ENCODE measurements around the gene PPM1M.

PPM1M gene

GRCh38 chr3:52245322-52246263 is at the start of gene PPM1M:
TSS of gene PPM1M (plus strand) at chr3:52245759. CDS start at chr3:52245825, 66 bp downstream.
- H3K4me1 ChIP-seq (ENCODE audit: control insufficient read depth in 1 of 2, insufficient read depth in 2 of 2, low read length in 2 of 2): peaks cover 9 to 13% of the 10 kb centered on the region in 2 donors
- peak within 1 kb of the TSS; percentile 78 for H3K27ac ChIP-seq (ENCODE audit: low read length)
- no peaks in the 10 kb centered on the region for H3K9me3 ChIP-seq (ENCODE audit: control insufficient read depth in 1 of 2, low read length in 2 of 2)
- H3K4me3 ChIP-seq (ENCODE audit: low read depth in 1 of 2, low read length in 2 of 2): peak within 1 kb of the TSS; percentile 62 to 66
- peaks cover 17 to 18% of the 10 kb centered on the region in 2 donors for H3K36me3 ChIP-seq (ENCODE audit: control insufficient read depth in 1 of 2, insufficient read depth in 2 of 2, low read length in 2 of 2)
- H3K27me3 ChIP-seq (ENCODE audit: low read depth, low read length): no peaks in the 10 kb centered on the region

DNA sequence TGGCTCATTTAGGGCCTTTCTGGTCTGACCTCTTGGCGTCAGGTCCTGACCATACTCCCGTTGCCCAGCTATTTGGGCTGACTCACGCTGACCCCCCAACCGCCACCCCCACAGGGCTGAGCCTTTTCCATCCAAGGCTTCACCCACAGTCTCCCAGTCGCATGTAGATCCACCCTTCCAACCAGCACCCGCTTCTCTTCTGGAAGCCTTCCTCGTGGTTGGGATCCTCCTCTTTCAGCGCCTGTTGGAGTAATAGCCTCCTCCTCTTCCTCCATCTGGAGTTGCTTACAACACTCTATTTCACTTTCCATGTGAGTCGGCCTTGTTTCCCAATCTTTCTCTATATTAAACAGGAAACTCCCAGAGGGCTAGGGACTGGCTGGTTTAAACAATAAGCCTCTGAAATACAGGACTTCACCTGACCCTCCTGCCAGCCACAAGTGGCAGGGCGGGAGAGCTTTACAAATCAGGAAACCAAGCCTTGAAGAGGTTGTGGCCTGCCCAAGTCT is 49.7 kb upstream of the PPM1M start:
- Histone ChIP-seq H3K36me3 (ENCODE audit: control insufficient read depth in 1 of 2, insufficient read depth in 2 of 2, low read length in 2 of 2) (no peaks in the 10 kb centered on the region), H3K4me3 (ENCODE audit: low read depth in 1 of 2, low read length in 2 of 2) (no peak overlapping the region), H3K27ac (ENCODE audit: low read length) (peak overlapping the region; percentile 79), H3K9me3 (ENCODE audit: control insufficient read depth in 1 of 2, low read length in 2 of 2) (no peaks in the 10 kb centered on the region), H3K27me3 (ENCODE audit: low read depth, low read length) (no peaks in the 10 kb centered on the region), H3K4me1 (ENCODE audit: control insufficient read depth in 1 of 2, insufficient read depth in 2 of 2, low read length in 2 of 2) (peaks cover 25 to 44% of the 10 kb centered on the region in 2 donors)

DNA sequence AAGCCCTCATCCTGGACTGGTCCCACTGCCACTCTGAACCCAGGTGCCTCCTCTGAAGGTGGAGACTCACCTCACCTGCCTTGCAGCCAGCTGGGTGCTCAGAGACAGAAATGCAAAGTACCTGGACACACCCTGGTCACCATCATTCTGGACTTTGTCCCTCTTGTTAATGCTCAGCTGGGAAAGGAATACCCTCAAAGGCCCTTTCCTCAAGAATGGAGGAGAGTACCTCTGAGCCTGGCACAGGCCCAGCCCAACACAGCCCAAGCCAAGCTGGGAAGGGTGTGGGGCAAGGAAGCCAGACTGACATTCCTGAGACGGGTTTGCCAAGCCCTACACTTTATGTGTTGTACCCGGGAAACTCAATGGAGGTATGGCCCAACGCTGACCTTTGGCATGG is 48.6 kb upstream of the PPM1M start:
- Histone ChIP-seq H3K4me3 (ENCODE audit: low read depth in 1 of 2, low read length in 2 of 2) (no peak overlapping the region), H3K9me3 (ENCODE audit: control insufficient read depth in 1 of 2, low read length in 2 of 2) (no peaks in the 10 kb centered on the region), H3K27ac (ENCODE audit: low read length) (peak overlapping the region; percentile 79), H3K27me3 (ENCODE audit: low read depth, low read length) (no peaks in the 10 kb centered on the region), H3K4me1 (ENCODE audit: control insufficient read depth in 1 of 2, insufficient read depth in 2 of 2, low read length in 2 of 2) (peaks cover 25 to 44% of the 10 kb centered on the region in 2 donors), H3K36me3 (ENCODE audit: control insufficient read depth in 1 of 2, insufficient read depth in 2 of 2, low read length in 2 of 2) (no peaks in the 10 kb centered on the region)

GRCh38 chr3:52197499-52197841 is 48.1 kb upstream of the PPM1M start:
- Histone ChIP-seq H3K27me3 (ENCODE audit: low read depth, low read length) (no peaks in the 10 kb centered on the region), H3K4me3 (ENCODE audit: low read depth in 1 of 2, low read length in 2 of 2) (peak overlapping the region; percentile 86 to 92), H3K9me3 (ENCODE audit: control insufficient read depth in 1 of 2, low read length in 2 of 2) (no peaks in the 10 kb centered on the region), H3K36me3 (ENCODE audit: control insufficient read depth in 1 of 2, insufficient read depth in 2 of 2, low read length in 2 of 2) (peaks cover 3% of the 10 kb centered on the region in 2 donors), H3K27ac (ENCODE audit: low read length) (peak overlapping the region; percentile 79), H3K4me1 (ENCODE audit: control insufficient read depth in 1 of 2, insufficient read depth in 2 of 2, low read length in 2 of 2) (peaks cover 25 to 44% of the 10 kb centered on the region in 2 donors)

GRCh38 chr3:52197842-52198625 is 47.5 kb upstream of the PPM1M start, which contains the start of gene ALAS1:
TSS of gene ALAS1 (plus strand) at chr3:52198160. CDS start at chr3:52199242, 1,082 bp downstream.
- peaks cover 25 to 44% of the 10 kb centered on the region in 2 donors for H3K4me1 ChIP-seq (ENCODE audit: control insufficient read depth in 1 of 2, insufficient read depth in 2 of 2, low read length in 2 of 2)

DNA sequence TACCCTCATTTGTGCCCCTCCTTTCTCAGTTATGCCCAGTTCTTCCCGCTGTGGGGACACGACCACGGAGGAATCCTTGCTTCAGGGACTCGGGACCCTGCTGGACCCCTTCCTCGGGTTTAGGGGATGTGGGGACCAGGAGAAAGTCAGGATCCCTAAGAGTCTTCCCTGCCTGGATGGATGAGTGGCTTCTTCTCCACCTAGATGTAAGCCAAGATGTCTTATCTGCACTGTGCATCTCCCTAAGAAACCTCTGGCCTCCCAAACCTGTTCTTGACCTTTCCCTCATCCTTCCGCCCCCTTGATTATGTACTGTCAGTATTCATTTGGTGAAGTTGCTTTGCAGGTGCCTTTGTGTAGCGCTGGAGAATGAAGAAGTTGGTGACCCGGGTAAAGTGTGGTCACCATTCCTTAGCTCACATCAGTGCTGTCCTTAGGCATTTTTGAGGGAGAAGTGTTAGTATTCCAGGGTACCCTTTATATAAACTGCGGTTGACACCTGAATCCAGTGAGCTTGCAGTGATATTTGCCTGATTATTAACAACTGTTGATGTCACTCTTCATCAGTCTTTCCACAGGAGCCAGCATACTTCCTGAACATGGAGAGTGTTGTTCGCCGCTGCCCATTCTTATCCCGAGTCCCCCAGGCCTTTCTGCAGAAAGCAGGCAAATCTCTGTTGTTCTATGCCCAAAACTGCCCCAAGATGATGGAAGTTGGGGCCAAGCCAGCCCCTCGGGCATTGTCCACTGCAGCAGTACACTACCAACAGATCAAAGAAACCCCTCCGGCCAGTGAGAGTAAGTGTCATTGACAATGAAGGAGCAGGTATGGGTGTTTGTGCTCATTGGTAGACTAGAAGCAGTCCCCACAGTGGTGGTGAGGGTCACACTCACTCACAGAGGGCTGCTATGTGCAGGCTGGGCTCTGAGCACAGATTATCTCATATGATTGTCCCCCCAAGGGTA is 46.6 kb upstream of the PPM1M start:
- Histone ChIP-seq H3K36me3 (ENCODE audit: control insufficient read depth in 1 of 2, insufficient read depth in 2 of 2, low read length in 2 of 2) (peaks cover 16 to 17% of the 10 kb centered on the region in 2 donors), H3K27me3 (ENCODE audit: low read depth, low read length) (no peaks in the 10 kb centered on the region), H3K27ac (ENCODE audit: low read length) (peak overlapping the region; percentile 72), H3K9me3 (ENCODE audit: control insufficient read depth in 1 of 2, low read length in 2 of 2) (no peaks in the 10 kb centered on the region), H3K4me1 (ENCODE audit: control insufficient read depth in 1 of 2, insufficient read depth in 2 of 2, low read length in 2 of 2) (peaks cover 25 to 40% of the 10 kb centered on the region in 2 donors), H3K4me3 (ENCODE audit: low read depth in 1 of 2, low read length in 2 of 2) (peak overlapping the region; percentile 86 to 92)

More at GRCh38 chr3:52197842-52198625, 47.5 kb upstream of the PPM1M start, which contains the start of gene ALAS1:
- H3K27me3 ChIP-seq (ENCODE audit: low read depth, low read length): no peaks in the 10 kb centered on the region
- H3K4me3 ChIP-seq (ENCODE audit: low read depth in 1 of 2, low read length in 2 of 2): peak within 1 kb of the TSS; percentile 86 to 92
- H3K9me3 ChIP-seq (ENCODE audit: control insufficient read depth in 1 of 2, low read length in 2 of 2): no peaks in the 10 kb centered on the region
- H3K36me3 ChIP-seq (ENCODE audit: control insufficient read depth in 1 of 2, insufficient read depth in 2 of 2, low read length in 2 of 2): peaks cover 8 to 9% of the 10 kb centered on the region in 2 donors
- peak within 1 kb of the TSS; percentile 79 for H3K27ac ChIP-seq (ENCODE audit: low read length)

DNA sequence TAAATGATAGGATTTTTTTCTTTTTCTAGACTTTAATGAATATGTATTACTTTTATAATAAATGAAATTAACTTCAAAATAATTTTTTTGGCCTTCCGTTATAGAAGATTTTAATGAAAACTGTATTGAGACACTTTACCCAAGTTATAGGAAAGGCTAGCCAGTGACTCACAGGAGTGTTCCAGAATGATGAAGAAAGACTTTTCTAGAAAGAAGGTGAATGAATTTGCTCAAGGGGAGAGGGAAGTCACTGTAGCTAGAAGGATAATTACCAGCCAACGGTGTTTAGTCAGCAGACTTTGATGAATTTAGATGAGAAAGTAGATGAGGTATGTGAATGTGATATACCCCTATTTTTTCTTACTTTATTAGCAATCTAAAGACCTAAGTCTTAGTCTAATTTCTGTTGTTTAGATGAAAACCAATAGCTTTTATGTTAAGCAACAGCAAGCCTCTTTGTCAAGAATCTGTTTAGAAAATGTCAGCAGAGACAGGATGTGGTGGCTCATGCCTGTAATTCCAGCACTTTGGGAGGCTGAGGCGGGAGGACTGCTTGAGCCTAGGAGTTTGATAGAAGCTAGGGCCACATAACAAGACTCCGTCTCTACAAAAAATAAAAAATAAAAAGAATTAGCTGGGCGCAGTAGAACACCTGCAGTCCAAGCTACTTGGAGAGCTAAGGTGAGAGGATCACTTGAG is 44.4 kb upstream of the PPM1M start:
- Histone ChIP-seq H3K9me3 (ENCODE audit: control insufficient read depth in 1 of 2, low read length in 2 of 2) (no peaks in the 10 kb centered on the region), H3K27ac (ENCODE audit: low read length) (no peak overlapping the region), H3K36me3 (ENCODE audit: control insufficient read depth in 1 of 2, insufficient read depth in 2 of 2, low read length in 2 of 2) (peaks cover 37 to 38% of the 10 kb centered on the region in 2 donors), H3K4me1 (ENCODE audit: control insufficient read depth in 1 of 2, insufficient read depth in 2 of 2, low read length in 2 of 2) (peaks cover 16 to 32% of the 10 kb centered on the region in 2 donors), H3K4me3 (ENCODE audit: low read depth in 1 of 2, low read length in 2 of 2) (no peak overlapping the region), H3K27me3 (ENCODE audit: low read depth, low read length) (no peaks in the 10 kb centered on the region)

DNA sequence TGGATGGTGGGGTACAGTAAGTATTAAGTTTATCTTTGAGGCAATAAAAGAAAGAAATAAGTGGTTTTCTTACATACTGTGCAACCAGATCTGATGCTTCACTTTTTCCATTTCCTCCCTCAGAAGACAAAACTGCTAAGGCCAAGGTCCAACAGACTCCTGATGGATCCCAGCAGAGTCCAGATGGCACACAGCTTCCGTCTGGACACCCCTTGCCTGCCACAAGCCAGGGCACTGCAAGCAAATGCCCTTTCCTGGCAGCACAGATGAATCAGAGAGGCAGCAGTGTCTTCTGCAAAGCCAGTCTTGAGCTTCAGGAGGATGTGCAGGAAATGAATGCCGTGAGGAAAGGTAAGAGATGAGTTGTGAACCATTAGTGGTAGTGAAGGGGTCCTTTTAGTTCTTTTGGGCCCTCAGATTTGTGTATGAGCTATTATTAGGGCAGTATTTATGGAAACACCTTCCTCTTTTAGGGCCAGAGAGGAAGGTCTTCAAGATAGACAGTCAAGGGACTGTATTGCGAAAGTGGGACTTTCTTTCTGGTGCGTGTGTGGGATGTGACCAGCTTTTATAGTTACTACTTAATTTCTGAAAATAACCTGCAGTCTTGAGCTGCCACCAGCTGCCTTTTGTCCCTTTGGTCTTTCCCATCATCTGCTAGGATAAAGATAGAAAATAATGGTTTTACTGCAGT is 43.0 kb upstream of the PPM1M start:
- no peaks in the 10 kb centered on the region for H3K27me3 ChIP-seq (ENCODE audit: low read depth, low read length)
- H3K27ac ChIP-seq (ENCODE audit: low read length): peak overlapping the region; percentile 17
- peaks cover 2 to 23% of the 10 kb centered on the region in 2 donors for H3K4me1 ChIP-seq (ENCODE audit: control insufficient read depth in 1 of 2, insufficient read depth in 2 of 2, low read length in 2 of 2)
- no peaks in the 10 kb centered on the region for H3K9me3 ChIP-seq (ENCODE audit: control insufficient read depth in 1 of 2, low read length in 2 of 2)
- peaks cover 46 to 47% of the 10 kb centered on the region in 2 donors for H3K36me3 ChIP-seq (ENCODE audit: control insufficient read depth in 1 of 2, insufficient read depth in 2 of 2, low read length in 2 of 2)
- no peak overlapping the region for H3K4me3 ChIP-seq (ENCODE audit: low read depth in 1 of 2, low read length in 2 of 2)

GRCh38 chr3:52203701-52204100 is 41.9 kb upstream of the PPM1M start:
- no peaks in the 10 kb centered on the region for H3K9me3 ChIP-seq (ENCODE audit: control insufficient read depth in 1 of 2, low read length in 2 of 2)
- peaks cover 0 to 16% of the 10 kb centered on the region in 2 donors for H3K4me1 ChIP-seq (ENCODE audit: control insufficient read depth in 1 of 2, insufficient read depth in 2 of 2, low read length in 2 of 2)
- no peaks in the 10 kb centered on the region for H3K27me3 ChIP-seq (ENCODE audit: low read depth, low read length)
- H3K36me3 ChIP-seq (ENCODE audit: control insufficient read depth in 1 of 2, insufficient read depth in 2 of 2, low read length in 2 of 2): peaks cover 57 to 59% of the 10 kb centered on the region in 2 donors
- no peak overlapping the region for H3K27ac ChIP-seq (ENCODE audit: low read length)
- no peak overlapping the region for H3K4me3 ChIP-seq (ENCODE audit: low read depth in 1 of 2, low read length in 2 of 2)

All from muscle layer of duodenum (tissue), 2 donors.